Measurements from ENCODE around the gene IFI16. TPM values are rescaled to one million over a fixed set of nuclear protein-coding genes. Genes with fewer than 3 reads are reported as not detected.

IFI16 gene
- total and polyA plus RNA-seq, 2 donors (not counting 3 experiments of a cell fraction or from before 2014, with no cell fraction given) = 52.8 to 183 TPM

DNA sequence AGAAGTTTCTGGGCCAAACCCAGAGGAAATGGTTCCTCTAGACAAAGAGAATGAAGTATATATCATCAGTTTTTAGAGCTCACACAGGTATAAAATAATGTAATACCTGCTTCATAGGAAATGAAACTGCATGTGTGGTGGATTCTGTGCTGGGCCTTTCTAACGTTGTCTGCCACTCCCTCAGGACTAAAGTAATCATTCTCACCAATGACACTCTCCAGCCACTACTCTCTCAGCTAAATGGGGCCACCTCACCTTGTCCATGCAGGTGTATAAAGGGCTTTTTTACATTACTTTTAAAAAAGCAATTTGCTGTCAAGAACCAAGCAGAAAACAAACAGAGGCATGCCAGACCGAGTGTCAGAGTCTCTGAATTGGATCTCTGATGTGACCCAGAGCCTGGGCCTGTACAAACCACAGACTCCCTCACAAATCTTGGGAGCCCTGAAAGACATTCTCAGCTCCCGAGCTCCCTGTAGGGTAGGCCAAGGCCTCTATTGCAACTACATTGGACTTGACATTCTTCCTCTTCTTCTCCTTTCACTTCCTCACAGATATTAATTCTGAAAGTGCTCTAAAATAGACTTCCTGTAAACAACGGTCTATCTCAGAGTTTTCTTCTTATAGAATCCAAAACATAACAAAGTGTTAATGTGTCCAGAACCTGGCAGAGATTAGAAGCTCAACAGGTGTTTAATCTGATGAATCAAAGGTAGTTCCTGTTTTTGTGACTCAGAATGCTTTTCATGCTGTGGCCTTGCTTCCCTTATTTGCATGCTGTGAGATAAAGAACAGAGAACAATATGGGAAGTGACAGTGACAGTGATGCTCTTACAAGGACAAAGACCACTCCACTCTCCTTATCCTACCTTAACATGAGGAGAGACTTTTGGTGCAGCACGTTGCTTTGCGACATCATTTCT, 58.3 kb downstream of the IFI16 start:
- ChIA-PET CTCF (interaction anchor here (1.0 to 6.8 kb wide), 2 partner anchors 8 to 864 kb away, joined by 3 to 131 read pairs; no protein-coding TSS in a partner anchor), POLR2A (no interaction called here)
- H2AFZ ChIP-seq (ENCODE audit: low read depth, low read length) = no peak overlapping the region
- no peaks in the 10 kb centered on the region for H4K20me1 ChIP-seq (replicated peaks; ENCODE audit: control insufficient read depth, extremely low read depth, insufficient read depth, low read length)
- BruUV-seq (replicated peaks) = no TSS peak
- H3K79me2 ChIP-seq (ENCODE audit: control insufficient read depth, insufficient read depth, low read length) = no peaks in the 10 kb centered on the region
- H3K4me2 ChIP-seq (ENCODE audit: insufficient read depth, low read length) = no peak overlapping the region
- no peaks in the 10 kb centered on the region for H3K9me1 ChIP-seq (replicated peaks; ENCODE audit: control insufficient read depth, extremely low read depth, insufficient read depth, low read length)
- no peak overlapping the region for H3K4me3 ChIP-seq (replicated peaks in 1 of 3; ENCODE audit: insufficient read depth in 1 of 3, low read depth in 1 of 3, low read length in 3 of 3)
- H3K36me3 ChIP-seq (ENCODE audit: control insufficient read depth in 2 of 2, extremely low read depth in 1 of 2, insufficient read depth in 2 of 2, low read length in 2 of 2) = no peaks in the 10 kb centered on the region
- H3K9me3 ChIP-seq (replicated peaks; ENCODE audit: control insufficient read depth, insufficient read depth, low read length) = no peaks in the 10 kb centered on the region
- H3K4me1 ChIP-seq (ENCODE audit: control insufficient read depth, extremely low read depth, insufficient read depth, low read length) = peaks cover 8% of the 10 kb centered on the region
- H3K27me3 ChIP-seq (ENCODE audit: control insufficient read depth in 2 of 2, insufficient read depth in 2 of 2, low read length in 2 of 2) = peaks cover 0 to 4% of the 10 kb centered on the region in 2 experiments
- H3K27ac ChIP-seq (ENCODE audit: insufficient read depth, low read depth, low read length) = no peak overlapping the region
- intact Hi-C loops (cut with micrococcal nuclease) (no loop called here), dilution Hi-C loops (cut with MboI; ENCODE audit: extremely low pct_ligation_motif_present, low sequenced_read_pairs) (no loop called here)
- DNase-seq (ENCODE audit: low read depth, low spot score) (peak; percentile 22), FAIRE-seq (no peak)
- H3K9ac ChIP-seq (replicated peaks; ENCODE audit: extremely low read depth, insufficient read depth, low read length) = no peak overlapping the region
- TF ChIP-seq EZH2 (IDR thresholded peaks at IDR 0.05; ENCODE audit: borderline replicate concordance, low read depth, low read length, severe bottlenecking) = no peak
- peak; percentile 21 for TF ChIP-seq GATA2 (IDR thresholded peaks at IDR 0.05; ENCODE audit: insufficient read depth, insufficient read length, low read depth, low read length)

DNA sequence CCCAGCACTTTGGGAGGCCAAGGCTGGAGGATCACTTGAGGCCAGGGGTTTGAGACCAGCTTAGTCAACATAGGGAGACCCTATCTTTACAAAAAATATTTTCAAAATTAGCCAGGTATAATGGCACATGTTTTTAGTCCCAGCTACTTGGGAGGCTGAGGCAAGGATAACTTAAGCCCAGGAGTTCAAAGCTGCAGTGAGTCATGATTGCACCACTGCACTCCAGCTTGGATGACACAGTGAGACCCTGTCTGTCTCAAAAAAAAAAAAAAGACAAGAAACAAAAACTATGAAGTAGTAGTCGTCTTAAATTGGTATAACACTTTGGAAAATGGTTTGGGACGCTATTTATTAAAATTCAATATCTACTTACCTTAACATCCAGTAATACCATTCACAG, 59.2 kb downstream of the IFI16 start:
- peaks cover under 1 to 5% of the 10 kb centered on the region in 2 experiments for H3K27me3 ChIP-seq (ENCODE audit: control insufficient read depth in 2 of 2, insufficient read depth in 2 of 2, low read length in 2 of 2)
- H3K79me2 ChIP-seq (ENCODE audit: control insufficient read depth, insufficient read depth, low read length) = no peaks in the 10 kb centered on the region
- DNase-seq (ENCODE audit: low read depth, low spot score) (no peak), FAIRE-seq (peak; percentile 52)
- no peak overlapping the region for H3K9ac ChIP-seq (replicated peaks; ENCODE audit: extremely low read depth, insufficient read depth, low read length)
- H3K4me2 ChIP-seq (ENCODE audit: insufficient read depth, low read length) = no peak overlapping the region
- TF ChIP-seq GATA2 (IDR thresholded peaks at IDR 0.05; ENCODE audit: insufficient read depth, insufficient read length, low read depth, low read length) = no peak
- TF ChIP-seq POLR2A (IDR thresholded peaks at IDR 0.05; ENCODE audit: low read depth, low read length) = no peak
- TF ChIP-seq JUN (IDR thresholded peaks at IDR 0.05; ENCODE audit: borderline replicate concordance, insufficient read depth, insufficient read length, low read depth) = no peak
- TF ChIP-seq, protein P1, sequence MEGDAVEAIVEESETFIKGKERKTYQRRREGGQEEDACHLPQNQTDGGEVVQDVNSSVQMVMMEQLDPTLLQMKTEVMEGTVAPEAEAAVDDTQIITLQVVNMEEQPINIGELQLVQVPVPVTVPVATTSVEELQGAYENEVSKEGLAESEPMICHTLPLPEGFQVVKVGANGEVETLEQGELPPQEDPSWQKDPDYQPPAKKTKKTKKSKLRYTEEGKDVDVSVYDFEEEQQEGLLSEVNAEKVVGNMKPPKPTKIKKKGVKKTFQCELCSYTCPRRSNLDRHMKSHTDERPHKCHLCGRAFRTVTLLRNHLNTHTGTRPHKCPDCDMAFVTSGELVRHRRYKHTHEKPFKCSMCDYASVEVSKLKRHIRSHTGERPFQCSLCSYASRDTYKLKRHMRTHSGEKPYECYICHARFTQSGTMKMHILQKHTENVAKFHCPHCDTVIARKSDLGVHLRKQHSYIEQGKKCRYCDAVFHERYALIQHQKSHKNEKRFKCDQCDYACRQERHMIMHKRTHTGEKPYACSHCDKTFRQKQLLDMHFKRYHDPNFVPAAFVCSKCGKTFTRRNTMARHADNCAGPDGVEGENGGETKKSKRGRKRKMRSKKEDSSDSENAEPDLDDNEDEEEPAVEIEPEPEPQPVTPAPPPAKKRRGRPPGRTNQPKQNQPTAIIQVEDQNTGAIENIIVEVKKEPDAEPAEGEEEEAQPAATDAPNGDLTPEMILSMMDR (IDR thresholded peaks at IDR 0.05; ENCODE audit: extremely low read depth in 1 of 2, insufficient read depth in 1 of 2, low read depth in 1 of 2, low read length in 2 of 2) = no peak
- TF ChIP-seq, protein P2, sequence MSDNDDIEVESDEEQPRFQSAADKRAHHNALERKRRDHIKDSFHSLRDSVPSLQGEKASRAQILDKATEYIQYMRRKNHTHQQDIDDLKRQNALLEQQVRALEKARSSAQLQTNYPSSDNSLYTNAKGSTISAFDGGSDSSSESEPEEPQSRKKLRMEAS (IDR thresholded peaks at IDR 0.05; ENCODE audit: insufficient read depth, insufficient read length) = no peak
- no peak for TF ChIP-seq FOS (IDR thresholded peaks at IDR 0.05; ENCODE audit: borderline replicate concordance, insufficient read depth, low read length)
- TF ChIP-seq MYC (IDR thresholded peaks at IDR 0.05; ENCODE audit: low read depth, low read length) = no peak
- no peak for TF ChIP-seq POLR2AphosphoS5 (IDR thresholded peaks at IDR 0.05; ENCODE audit: insufficient read depth, low read depth, low read length)
- no peak for TF ChIP-seq EZH2 (IDR thresholded peaks at IDR 0.05; ENCODE audit: borderline replicate concordance, low read depth, low read length, severe bottlenecking)
- intact Hi-C loops (cut with micrococcal nuclease) (no loop called here), dilution Hi-C loops (cut with MboI; ENCODE audit: extremely low pct_ligation_motif_present, low sequenced_read_pairs) (no loop called here)
- H3K4me1 ChIP-seq (ENCODE audit: control insufficient read depth, extremely low read depth, insufficient read depth, low read length) = peaks cover 8% of the 10 kb centered on the region
- ChIA-PET POLR2A (no interaction called here), CTCF (interaction anchor here (1.0 to 6.8 kb wide), 2 partner anchors 9 to 864 kb away, joined by 3 to 131 read pairs; no protein-coding TSS in a partner anchor)
- H3K9me1 ChIP-seq (replicated peaks; ENCODE audit: control insufficient read depth, extremely low read depth, insufficient read depth, low read length) = no peaks in the 10 kb centered on the region
- H3K27ac ChIP-seq (ENCODE audit: insufficient read depth, low read depth, low read length) = no peak overlapping the region
- H3K36me3 ChIP-seq (ENCODE audit: control insufficient read depth in 2 of 2, extremely low read depth in 1 of 2, insufficient read depth in 2 of 2, low read length in 2 of 2) = no peaks in the 10 kb centered on the region
- BruUV-seq (replicated peaks) = no TSS peak
- no peaks in the 10 kb centered on the region for H4K20me1 ChIP-seq (replicated peaks; ENCODE audit: control insufficient read depth, extremely low read depth, insufficient read depth, low read length)
- H3K4me3 ChIP-seq (replicated peaks in 1 of 3; ENCODE audit: insufficient read depth in 1 of 3, low read depth in 1 of 3, low read length in 3 of 3) = no peak overlapping the region
- H2AFZ ChIP-seq (ENCODE audit: low read depth, low read length) = no peak overlapping the region
- no peaks in the 10 kb centered on the region for H3K9me3 ChIP-seq (replicated peaks; ENCODE audit: control insufficient read depth, insufficient read depth, low read length)

Measured in endothelial cell of umbilical vein (primary cell).